KBM-7 (cell line): ENCODE data around the gene SCO2.
"Not testable (repeated sequence)": the region's sequence is repeated elsewhere in the genome, so short reads cannot be mapped to it uniquely, and the experiment has no call there.

Experiments used
- DNase-seq: peaks from one replicate; pipeline ENCODE4 v3.0.0-alpha.2; 2015
- in situ Hi-C: fragments of 300-500 bp; cut with MboI; formaldehyde crosslinking; loops from 2 replicates; pipeline ENCODE4 v1.14.3; 2020; ENCODE audit warnings: low sequenced_read_pairs, low pct_unique_long_range_greater_than_20kb, mixed read lengths

The SCO2 gene

DNA sequence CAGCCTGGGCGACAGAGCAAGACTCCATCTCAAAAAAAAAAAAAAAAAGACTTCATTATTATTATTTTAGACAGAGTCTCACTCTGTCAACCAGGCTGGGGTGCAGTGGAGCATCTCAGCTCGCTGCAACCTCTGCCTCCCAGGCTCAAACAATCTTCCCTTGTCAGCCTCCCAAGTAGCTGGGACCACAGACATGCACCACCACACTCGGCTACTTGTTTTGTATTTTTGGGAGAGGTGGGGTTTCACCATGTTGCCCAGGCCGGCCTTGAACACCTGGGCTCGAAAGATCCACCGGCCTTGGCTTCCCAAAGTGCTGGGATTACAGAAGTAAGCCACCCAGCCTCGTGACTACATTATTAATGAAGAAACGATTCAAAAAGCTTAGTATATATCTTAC lies 9.7 kb upstream of the SCO2 start:
- in situ Hi-C loops, result no loop called here
- no peak for DNase-seq

DNA sequence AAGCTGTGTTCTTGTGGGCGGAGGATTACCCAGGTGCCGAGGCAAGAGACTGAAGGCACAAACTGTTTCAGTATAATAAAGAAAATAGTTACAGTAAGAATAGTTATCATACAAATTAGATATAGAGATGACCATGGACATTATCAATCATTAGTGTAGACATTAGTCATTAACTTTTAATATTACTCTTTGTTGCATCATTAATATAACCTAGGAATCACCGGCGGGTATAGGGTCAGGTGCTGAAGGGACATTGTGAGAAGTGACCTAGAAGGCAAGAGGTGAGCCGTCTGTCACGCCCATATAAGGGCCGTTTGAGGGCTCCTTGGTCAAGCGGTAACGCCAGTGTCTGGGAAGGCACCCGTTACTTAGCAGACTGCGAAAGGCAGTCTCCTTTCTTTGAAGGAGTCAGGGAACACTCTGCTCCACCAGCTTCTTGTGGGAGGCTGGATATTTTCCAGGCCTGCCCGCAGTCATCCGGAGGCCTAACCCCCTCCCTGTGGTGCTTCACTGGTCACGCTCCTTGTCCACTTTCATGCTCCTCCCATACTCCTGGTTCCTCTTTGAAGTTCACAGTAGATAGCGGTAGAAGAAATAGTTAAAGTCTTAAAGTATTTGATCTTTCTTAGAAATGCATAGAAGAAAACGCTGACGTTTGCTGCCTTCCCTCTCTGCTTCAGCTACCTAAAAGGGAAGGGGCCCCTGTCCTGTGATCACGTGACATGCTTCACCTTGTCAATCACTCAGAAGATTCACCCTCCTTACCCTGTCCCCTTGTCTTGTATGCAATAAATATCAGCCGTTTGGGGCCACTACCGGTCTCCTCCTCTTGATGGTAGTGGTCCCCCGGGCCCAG lies 8.7 kb upstream of the SCO2 start:
- peak; percentile 69 for DNase-seq
- in situ Hi-C loops, result not testable (repeated sequence)

DNA sequence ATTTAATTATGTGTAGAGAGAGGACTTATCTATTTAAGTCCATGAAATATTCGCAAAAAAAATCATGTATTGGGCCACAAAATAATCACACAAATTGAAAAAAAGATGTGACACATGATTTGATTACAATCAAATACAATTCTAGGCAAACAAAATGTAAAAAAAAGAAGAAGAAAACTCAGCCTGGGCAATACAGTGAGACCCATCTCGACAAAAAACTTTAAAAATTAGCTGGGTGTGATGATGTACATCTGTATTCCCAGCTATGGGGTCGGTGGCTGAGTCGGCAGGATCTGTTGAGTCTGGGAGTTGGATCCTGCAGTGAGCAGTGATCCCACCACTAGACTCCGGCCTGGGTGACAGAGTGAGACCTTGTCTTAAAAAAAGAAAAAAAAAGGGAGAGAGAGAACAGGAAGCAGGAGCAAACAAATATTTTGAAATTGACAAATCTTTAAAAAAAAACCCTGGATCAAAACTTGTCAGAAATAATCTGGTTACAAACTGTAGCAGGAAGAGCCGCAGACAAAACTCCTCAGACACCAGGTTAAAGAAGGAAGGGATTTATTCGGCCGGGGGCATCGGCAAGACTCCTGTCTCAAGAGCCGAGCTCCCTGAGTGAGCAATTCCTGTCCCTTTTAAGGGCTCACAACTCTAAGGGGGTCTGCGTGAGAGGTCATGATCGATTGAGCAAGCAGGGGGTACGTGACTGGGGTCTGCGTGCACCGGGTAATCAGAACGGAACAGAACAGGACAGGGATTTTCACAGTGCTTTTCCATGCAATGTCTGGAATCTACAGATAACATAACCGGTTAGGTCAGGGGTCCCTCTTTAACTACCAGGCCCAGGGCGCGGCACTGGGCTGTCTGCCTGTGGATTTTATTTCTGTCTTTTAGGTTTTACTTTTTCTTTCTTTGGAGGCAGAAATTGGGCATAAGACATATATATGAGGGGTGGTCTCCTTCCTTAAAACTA lies 7.7 kb upstream of the SCO2 start:
- in situ Hi-C loops, result no loop called here
- DNase-seq, result no peak

DNA sequence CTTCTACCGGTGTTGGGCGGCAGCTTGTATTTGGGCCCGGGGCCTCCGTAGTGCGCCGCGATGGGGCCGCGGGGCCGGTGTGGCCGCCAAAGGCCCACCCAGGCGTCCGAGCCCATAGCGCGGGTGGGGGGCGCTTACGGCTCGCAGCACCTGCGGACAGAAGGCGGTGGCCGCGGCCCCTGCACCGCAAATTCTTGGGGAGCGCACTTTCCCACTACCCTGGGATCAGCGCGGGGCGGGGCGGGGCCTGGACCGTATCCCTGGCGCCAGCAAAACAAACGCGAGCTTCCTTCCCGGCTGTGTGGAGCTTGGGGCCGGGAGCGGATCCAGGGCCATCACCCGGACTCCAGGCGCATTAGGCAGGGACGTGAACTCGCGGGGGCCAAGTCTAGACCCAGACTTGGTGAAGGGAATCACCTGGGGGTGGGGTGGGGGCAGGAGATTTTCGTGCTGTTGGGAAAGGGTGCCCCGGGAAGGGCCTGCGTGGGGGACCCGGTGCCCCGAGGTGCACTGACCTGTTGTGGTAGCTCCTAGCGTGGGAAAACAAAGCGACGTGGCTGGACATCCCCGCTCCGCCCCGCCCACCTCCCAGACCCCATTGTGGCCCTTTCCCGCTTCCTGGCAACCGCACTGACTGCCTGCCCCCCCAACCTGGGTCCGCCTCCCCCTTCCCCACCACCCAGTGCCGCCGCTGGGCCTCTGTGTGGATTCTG lies 6.7 kb upstream of the SCO2 start:
- no peak for DNase-seq
- in situ Hi-C loops, result no loop called here

DNA sequence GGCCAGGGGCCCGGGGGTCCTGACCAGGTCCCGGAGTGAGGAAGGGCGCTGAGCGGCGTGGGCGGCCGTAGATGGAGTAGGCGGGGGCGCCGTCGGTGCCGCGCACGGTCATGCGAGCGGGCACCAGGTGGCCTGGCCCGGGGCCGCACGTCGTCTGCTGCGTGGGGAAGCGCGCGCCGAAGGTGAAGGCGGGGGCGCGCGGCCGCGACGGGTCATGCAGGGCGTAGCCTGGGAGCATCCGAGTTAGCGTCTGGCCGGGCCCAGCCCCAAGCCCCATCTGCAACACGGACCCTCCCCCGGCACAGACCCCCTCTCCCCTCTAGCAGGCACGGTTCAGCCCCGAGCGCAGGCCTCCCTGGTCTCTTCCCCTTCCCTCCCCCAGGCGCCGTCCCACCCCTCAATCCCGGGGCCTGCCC lies 6.2 kb upstream of the SCO2 start:
- in situ Hi-C loops, result no loop called here
- no peak for DNase-seq

DNA sequence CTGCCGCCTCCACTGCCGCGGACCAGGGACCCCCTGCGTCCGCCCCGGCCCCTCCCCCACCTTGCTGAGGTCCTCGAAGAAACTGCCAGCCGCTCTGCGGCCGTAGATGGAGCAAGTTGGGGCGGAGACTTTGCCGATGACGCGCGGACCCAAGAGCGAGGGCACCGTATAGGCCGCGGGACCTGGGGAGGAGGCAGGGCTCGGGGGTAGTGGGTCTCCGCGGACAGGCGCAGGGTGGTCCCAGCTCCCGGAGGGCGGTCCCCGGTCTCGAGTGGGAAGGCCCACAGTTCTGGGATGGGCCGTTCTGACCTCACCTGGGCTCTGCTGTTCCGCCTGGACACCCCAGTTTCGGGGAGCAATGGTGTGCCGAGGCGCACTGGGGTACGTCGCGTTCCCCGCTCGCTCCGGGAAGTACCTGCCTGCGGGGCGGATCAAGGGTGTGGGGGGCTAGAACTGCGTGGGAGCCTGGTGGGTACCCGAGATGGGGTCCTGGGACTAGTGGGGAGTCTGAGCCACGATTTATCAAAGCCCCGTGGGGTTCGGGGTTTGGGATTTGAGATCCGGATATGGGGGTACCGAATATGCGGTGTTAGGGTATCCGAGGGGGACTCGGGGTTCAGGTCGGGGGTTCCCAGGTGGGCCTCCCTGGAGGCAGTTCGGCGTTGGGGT lies 5.6 kb upstream of the SCO2 start:
- in situ Hi-C loops, result no loop called here
- DNase-seq, result no peak

DNA sequence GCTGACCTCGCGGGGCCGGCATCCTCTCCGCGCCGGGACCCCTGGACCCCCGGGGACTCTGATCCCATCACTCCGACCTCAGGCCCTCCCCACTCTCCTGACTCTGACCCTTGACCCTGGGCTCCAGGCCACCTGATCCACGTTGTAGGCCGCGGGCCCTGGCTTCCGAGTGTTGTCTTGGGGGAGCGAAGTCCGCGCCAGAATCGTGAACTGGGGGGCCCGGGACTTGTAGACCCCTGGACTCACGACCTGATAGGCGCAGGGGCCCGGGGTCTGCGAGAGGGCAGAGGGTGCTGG lies 5.1 kb upstream of the SCO2 start:
- in situ Hi-C loops, result no loop called here
- no peak for DNase-seq

DNA sequence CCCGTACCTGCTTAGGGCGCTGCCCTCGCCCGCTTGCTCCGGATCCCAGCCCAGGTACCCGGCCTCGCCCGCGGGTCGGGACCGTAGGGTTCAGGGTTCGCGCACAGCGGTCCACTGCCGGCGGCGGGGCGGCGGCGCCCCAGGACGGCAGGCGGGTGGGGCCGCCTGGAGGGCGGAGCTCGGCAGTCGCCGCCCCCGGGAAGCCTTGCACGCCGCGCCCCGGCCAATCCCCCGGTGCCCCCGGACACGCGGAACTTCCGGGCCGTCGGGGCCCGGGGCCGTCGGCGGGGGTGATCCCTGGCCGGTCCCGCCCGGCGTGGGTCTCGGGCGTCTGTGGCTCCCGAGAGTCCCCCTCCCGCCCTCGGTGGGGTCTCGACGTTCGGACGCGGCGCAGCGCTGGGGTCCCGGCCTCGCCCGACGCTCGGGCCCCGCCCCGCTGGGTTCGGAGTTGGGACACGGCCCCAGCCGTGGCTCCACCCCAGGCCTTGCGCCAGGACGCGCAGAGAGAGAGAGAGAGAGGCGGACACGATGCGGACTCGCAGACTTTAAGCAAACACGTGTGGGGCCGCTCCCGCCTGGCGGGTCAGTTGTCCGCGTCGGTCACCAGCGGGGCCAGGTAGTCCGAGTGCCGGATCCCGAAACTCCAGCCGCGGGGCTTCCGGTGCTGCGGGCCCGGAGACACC lies 4.6 kb upstream of the SCO2 start, which contains the start of gene TYMP:
Gene TYMP, minus strand, starts transcription at position 116 of the 683 bp plus-strand sequence. CDS start 303 bp downstream, outside the sequence.
- DNase-seq, result no peak
- in situ Hi-C loops, result no loop called here

DNA sequence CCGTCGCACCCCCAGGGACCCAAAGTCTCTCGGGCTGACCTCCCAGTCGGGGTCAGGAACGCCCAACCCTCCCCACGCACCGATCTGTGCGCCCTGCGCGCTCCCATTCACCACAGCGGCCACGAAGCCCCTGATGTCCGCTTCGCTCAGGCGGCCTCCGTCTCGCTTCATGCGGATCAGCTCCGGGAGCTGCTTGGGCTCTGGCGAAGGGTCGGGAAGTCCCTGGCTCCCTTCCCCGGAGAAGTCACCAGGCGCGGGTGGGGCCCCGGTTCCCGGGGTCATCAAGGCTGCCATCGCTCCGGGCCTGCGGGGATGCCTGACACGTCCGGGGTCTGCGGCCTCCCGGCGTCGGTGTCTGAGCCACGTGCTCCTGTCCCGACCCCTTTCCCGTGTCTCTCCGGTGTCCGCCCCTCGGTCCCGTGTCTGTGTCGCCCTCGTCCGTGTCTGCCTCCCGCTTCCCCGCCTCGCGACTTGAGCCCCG lies 4.1 kb upstream of the SCO2 start:
- DNase-seq, result no peak
- in situ Hi-C loops, result no loop called here

DNA sequence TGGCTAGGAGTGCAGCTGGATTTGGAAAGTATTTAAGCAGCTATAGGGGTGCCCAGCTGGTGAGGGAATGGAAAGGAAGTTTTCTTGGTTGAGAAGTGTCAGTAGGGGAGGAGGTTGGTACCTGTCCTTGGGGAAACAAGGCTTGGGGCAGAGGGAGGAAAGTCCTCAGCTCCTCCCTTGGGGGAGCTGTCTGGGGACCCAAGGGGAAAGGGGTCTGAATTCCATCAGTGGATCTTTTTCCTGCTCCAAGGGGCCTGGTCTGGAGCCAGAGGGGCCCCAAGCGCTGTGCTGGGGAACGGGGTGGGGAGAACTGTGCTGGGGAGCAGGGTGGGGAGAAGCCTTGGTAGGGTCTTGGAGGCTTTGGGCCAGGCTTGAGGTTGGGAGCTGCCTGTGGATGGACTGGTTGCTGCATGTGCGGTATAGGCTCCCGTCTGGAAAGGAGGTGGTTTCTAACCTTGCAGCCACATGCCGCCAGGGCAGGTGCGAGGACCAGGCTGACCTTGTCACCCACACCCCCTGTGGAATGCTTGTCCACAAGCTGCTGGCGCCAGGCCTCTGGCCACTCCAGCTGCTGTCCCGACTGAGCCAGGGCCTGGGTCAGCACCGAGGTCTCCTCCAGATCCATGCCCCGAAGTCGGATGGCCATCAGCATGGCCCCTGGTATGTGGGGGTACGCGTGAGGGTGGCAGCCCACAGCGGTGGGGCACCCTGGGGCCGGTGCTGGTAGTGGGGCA lies 3.5 kb upstream of the SCO2 start:
- in situ Hi-C loops, result no loop called here
- DNase-seq, result no peak

DNA sequence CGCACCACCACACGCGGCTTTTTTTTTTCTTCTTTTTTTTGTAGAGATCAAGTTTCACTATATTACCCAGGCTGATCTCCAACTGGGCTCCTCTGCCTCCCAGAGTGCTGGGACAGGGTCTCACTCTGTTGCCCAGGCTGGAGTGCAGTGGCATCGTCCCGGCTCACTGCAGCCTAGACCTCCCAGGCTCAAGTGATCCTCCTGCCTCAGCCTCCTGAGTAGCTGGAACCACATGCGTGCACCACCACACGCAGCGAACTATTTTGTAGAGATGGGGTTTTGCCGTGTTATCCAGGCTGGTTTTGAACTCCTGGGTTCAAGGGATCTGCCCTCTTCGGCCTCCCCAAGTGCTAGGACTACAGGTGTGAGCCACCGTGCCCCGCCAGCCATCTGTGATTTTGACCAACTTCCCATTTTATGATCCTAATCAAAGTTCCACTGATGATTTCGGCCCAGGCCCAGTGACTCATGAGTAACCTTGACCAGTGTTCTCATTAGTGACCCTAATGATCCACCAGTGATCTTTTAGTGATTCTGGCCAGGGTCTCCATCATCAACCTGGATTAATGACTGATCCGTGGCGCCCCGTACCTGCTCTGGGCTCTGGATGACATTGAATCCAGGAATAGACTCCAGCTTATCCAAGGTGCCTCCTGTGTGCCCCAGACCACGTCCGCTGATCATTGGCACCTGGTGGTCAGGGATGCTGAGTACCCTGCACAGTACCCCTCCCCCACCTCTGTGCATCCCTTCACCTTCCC lies 2.7 kb upstream of the SCO2 start:
- DNase-seq, result no peak
- in situ Hi-C loops, result no loop called here

DNA sequence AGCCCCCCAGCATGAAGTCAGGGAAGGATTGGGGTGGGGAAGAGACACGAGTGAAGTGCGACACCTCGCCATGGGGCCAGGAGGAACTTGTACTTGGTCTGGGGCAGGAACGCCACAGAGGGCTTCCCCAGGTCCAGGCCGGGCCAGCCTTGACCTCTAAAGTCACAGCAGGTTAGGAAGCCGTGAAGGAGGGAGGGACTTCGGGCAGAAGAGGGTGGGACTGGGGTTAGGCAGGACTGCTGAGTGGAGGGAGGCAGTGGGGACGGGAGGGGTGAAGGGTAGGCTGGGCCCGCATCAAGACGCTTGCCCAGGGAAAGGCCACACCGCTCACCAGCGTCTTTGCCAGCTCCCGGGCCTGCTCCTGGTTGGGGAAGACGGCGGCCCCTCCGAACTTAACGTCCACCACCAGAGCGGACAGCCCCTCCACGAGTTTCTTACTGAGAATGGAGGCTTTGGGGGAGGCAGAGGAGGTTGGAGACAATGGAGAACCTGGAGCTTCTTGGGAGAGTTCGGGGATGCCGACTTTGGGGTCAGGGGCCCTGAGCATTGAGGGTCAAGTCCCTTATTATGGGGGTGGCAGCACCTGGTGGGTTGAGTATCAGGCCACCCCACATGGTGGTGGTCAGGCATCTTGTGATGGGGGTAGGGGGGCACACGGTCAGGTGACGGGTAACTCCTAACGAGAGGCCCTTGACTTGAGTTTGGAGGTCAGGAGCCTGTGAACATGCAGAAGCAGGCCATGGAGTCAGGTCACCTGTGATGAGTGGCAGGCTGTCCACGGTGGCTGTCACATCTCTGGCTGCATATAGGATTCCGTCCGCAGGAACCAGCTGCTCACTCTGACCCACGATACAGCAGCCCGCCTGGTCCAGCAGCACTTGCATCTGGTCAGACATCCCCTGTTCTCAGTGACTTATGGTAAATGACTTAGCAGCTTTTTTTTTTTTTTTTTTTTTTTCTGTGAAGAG lies 1.7 kb upstream of the SCO2 start:
- in situ Hi-C loops, result no loop called here
- DNase-seq, result peak; percentile 70

DNA sequence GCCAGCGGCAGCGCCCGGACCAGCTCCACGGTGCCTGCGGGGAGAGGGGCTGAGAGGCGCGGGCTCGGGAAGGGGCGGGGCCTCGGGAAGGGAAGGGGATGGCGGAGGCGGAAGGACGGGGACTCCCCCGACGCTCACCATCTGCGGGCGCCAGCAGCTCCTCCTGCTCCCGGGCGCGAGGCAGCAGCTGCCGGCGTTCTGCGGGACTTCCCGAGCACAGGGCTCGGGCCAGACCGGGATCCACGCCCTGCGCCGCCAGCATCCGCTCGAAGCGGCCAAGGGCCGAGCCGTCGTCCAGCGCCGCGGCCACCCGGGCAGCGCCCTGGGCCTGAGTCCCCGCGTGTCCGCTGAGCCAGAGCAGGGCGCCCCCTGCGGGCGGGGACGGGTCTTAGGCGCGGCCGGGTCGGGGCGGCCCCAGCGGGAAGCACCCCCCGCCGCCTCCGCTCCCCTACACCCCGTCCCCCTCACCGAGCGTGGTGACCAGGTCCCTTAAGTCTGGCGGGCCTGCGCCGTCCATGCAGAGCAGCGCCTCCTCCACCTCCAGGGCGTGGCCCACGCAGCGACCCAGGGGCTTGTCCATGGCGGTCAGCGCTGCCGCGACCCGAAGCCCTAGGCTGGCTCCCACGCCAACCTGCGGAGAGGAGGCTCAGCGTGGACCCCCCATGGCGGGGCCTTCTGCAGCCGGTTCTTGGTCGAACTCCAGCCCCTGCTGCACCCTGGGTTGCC lies 873 bp upstream of the SCO2 start:
- in situ Hi-C loops, result no loop called here
- peak; percentile 87 for DNase-seq

DNA sequence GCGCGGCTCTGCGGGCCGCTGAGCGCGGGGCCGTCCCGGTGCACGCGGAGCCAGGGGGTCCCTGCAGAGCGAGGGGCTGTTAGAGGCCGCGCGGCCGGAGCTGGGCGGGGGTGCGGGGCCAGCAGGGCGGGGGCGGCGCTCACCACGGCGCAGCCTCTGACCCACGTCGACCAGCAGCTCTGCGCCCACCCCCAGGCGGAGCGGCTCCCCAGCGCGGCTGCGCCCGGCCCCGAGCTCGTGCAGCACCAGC lies 385 bp upstream of the SCO2 start:
- DNase-seq, result no peak
- in situ Hi-C loops, result no loop called here

DNA sequence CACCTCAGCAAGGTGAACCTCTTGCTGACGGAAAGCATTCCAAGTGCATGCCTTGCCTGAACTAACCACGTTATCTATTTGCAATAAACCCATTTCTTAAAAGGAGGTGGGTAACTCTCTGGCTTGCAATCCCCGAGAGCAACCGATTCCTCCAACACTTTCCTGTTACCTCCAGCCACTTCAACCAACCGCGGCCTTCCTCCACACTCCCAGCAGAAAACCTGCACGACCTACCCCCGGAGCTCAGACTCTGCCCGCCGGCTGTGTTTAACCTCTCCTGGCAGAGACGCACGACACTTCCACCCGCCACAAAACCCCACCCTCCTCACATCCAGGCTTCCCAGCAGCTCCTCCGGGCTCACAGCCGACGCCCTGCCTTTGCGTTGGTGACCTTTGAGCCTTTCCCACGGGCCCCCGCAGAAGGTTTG lies 708 bp downstream of the SCO2 start:
- in situ Hi-C loops, result no loop called here
- peak; percentile 57 for DNase-seq
